ENCODE data around the gene IL24.
A peak's percentile ranks its signal among the peaks of the same experiment; 100 is the strongest.

Gene IL24

DNA sequence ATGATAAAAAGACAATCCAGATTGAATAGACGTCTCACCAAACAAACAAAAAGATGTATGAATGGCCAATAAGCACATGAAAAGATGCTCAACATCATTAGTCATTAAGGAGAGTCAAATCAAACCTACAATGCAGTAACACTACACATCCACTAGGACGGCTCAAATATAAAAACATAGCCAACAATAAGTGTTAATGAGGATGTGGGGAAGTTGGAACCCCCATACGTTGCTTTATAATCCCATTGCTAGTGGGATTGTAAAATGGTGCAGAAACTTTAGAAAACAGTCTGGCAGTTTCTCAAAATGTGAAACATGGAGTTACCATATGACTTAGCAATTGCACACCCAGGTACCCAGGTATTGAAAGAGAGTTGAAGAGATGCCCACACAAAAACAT is 14.7 kb upstream of the IL24 start:
- no peak for DNase-seq

GRCh38 chr1:206883160-206883559 is 14.1 kb upstream of the IL24 start:
- no peak for DNase-seq

- DNase-seq, result no peak
Measured at GRCh38 chr1:206883876-206884275, 13.4 kb upstream of the IL24 start.

GRCh38 chr1:206885341-206886060 is 11.7 kb upstream of the IL24 start:
- DNase-seq, result no peak

DNA sequence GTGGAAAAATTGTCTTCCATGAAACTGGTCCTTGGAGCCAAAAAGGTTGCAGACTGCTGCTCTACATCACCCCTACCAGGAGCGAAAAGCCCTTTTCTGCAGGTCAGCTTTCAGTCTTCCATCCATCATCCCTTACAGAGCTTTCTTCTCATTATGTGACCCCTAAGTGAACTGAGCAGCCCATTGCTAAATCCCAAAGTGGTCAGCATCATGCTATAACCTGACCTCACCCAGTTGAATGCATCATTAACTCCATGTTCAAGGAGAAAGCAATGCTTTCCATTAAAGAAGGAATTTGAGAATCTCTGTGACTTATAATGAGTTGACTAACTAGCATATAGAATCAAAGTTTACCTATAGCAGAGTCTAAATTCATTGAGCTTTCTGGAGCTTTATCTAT is 10.4 kb upstream of the IL24 start:
- no peak for DNase-seq

GRCh38 chr1:206887701-206888100 is 9.5 kb upstream of the IL24 start:
- no peak for DNase-seq

DNA sequence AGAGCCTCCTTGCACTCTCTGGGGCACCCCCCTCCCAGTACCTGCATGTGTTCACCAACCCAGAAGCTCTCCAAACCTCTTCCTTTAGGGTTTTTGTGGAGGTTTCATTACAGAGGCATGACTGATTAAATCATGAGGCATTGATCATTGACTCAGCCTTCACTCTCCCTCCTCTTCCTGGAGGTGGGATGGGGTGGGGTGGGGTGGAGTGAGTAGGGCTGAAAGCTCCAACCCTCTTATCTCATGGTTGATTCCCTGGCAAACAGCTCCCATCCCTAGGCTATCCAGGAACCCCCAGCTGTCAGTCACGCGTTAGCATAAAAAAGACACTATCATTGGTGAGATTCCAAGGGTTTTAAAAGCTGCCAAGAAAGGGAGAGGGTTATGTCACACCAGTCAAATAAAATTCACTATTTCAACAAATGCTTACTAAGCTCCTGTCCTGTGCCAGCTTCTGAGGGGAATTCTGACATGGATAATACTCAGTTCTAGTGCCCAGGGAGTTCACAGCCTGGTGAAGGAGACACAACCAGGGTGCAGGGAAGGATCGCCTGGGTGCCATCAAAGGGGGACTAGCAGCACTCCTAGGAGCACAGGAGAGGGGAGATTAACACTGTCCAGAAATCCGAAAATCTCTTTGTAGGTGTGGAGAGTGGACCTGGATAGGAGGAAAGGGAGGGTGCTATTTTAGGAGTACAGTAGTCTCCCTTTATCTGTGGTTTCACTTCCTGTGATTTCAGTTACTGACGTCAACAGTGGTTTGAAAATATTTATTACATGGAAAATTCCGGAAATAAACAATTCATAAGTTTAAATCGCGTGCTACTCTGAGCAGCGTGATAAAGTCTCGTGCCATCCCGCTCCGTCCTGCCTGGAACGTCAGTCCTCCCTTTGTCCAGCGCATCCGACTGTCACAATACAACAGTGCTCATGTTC is 6.8 kb upstream of the IL24 start:
- no peak for DNase-seq

- DNase-seq, result no peak
Measured at GRCh38 chr1:206891412-206891811, 5.8 kb upstream of the IL24 start.

DNA sequence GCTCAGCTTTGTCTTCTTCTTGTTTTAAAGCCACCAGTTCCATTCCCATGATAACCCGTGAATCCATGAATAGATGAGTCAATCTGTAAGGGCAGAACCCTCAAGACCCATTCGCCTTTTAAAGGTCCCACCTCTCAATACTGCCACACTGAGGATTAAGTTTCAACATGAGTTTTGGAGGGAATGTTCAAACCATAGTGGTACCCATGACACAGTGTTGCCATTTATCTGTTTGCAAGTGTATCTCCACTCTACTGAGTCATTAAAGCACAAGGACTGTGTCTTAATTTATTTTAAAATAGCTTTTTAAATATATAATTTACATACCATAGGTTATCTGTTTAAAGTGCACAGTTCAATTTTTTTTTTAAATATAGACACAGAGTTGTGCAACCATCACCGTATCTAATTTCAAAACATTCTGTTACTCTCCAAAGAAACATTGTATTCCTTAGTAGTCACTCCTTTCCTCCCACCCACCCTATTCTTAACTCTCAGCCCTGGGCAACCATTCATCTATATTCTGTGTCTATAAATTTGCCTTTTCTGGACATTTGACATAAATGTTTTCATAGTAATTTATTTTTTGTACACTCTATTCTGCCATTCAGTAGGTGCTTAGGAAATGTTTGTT is 4.8 kb upstream of the IL24 start:
- DNase-seq, result no peak

DNA sequence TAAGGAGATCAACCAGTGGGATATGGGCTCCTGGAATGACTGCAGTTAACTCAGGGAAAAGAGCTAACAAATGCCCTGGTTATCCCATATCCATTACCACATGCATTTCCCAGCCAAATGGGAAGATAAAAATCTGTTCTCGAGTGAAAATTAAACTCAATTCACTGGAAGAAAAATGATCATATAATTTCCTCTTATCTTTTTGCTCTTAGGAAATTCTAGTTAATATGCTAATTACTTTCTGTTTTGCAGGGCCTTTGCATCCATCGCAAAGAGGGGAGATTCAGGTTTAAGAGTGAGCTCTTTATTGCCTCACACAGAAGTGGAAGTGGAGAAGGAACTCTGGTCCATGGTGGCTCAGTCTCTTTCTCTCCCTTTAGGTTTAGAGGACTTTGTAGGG is 3.9 kb upstream of the IL24 start:
- DNase-seq, result no peak

DNA sequence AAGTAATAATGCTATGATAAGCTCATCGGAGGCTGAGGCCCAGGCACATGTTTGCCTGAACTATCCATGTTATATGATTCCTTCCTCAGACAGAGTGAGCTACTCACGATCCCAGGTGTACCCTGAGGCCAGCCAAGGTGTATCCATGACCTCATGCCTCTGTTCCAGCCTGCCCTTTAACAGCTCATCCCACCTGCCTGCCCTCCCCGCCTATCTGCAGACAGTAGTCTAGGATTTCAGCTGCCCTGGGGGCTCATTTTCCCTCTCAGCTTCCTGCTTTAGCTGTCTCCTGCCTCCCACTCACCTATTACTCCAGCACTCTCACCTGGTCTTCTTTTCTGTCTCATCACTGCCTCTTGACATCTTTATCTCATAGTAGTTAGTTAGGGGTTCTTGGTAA is 1.9 kb upstream of the IL24 start:
- peak; percentile 21 for DNase-seq

DNA sequence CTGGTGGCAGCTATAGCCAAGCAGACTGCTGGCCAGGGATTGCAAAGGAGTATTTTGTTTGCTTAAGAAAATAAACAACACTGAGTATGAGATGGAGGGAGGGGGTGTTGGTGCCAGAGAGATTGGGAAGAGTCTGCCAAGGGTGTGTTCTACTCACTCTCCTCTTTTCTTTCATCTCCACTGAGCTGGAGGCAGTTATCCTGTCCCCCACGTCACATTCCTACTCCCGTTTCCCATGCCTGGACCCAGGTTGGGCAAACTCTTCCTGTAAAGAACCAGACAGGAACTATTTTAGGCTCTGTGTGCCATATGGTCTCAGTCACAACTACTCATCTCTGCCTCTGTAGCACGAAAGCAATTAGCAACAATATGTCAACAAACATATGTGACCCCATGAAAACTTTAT is 1.4 kb upstream of the IL24 start:
- peak; percentile 34 for DNase-seq

GRCh38 chr1:206896261-206896660 is 982 bp upstream of the IL24 start:
- DNase-seq, result no peak

GRCh38 chr1:206898089-206898914 is 1.1 kb downstream of the IL24 start:
- DNase-seq, result no peak

DNA sequence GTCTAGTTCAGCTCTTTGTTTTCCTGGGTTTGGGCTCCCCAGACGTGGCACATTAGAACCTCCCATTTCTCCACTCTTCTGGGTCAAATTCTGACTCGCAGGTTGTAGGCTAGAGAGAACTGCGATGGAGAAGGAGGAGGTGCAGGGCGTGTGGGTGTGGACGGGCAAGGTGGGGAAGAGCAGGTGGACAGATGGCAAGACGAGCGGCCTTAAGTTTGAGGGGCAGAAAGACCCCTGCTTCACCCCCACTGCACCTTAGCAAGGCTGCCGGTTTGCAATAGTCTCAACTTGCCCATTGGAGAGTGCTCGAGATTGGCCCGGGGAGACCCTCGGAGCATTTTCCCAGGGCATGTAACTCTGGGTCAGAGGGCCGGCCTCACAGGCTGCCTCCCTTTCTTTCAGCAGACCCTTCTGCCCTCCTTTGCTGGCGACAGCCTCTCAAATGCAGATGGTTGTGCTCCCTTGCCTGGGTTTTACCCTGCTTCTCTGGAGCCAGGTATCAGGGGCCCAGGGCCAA is 1.7 kb downstream of the IL24 start:
- no peak for DNase-seq

- no peak for DNase-seq
Measured at GRCh38 chr1:206899717-206900116, 2.5 kb downstream of the IL24 start.

DNA sequence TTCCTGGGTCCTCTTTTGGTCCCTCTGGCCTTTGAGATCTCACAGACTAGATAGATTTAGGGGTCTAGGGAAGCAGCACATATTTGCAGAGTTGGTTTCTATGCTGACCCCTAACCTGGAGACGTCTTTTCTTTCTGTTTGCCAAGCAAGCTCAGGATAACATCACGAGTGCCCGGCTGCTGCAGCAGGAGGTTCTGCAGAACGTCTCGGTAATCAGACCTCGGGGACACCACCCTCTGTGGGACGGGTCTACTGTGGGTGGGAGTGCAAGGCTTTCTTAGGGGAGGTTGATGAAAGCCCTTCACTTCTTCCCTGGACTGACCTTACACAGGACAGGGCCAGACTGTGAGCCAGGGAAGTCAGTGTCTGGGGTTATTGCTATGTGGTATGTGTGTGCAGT is 2.9 kb downstream of the IL24 start:
- DNase-seq, result no peak

GRCh38 chr1:206901944-206902343 is 4.7 kb downstream of the IL24 start:
- no peak for DNase-seq

DNA sequence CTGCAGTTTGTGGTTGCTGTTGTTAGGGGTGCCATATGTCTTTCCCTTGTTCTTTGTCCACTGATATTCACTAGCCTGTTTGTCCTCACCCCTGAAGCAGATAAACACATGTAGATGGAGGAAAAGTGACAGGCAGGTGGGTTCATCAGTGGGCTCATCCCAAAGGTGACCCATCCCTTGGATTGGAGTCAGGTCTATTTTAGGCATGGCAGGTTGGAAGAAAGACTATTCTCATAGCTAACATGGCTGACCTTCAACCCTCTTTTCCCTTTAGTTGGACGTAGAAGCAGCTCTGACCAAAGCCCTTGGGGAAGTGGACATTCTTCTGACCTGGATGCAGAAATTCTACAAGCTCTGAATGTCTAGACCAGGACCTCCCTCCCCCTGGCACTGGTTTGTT is 5.5 kb downstream of the IL24 start:
- no peak for DNase-seq

DNA sequence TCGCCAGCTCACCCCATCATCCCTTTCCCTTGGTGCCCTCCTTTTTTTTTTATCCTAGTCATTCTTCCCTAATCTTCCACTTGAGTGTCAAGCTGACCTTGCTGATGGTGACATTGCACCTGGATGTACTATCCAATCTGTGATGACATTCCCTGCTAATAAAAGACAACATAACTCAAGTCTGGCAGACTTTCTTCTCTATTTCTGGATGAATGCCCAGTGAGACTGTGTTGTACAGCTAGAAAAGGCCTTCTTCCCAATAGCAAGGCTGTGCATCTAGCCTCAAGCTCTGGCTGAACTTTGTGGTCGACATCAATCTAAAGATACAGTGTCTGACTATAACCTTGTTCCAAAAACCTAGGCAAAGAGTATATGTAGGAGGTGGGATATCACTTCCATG is 6.4 kb downstream of the IL24 start:
- no peak for DNase-seq

- no peak for DNase-seq
Measured at GRCh38 chr1:206904423-206905142, 7.3 kb downstream of the IL24 start.

All from NCI-H774 (cell line).